ENCODE measurements around the gene NUP88.

GRCh38 chr17:5418858-5419355 lies 555 bp downstream of the NUP88 start:
- TF ChIP-seq CTCF (IDR thresholded peaks at IDR 0.05) (no peak), ZFX (IDR thresholded peaks at IDR 0.05; ENCODE audit: borderline replicate concordance) (no peak)

Data from 22Rv1 (cell line).